HEK293 (cell line): Measurements from ENCODE around the gene OR12D1.

Experiments used
- CTCF ChIA-PET: fragments of 350-600 bp; formaldehyde crosslinking; extraction: SDS; loops from one replicate; lab custom pipeline; 2021; ENCODE audit warnings: antibody characterized with exemption; lab: Yijun Ruan, JAX
- POLR2A ChIA-PET: fragments of 300-600 bp; formaldehyde crosslinking; extraction: SDS; loops from one replicate; lab custom pipeline; 2020; ENCODE audit warnings: antibody characterized with exemption, inconsistent platforms; lab: Yijun Ruan, JAX
- H3K27ac ChIP-seq: fragments of 200-500 bp; sonication (Bioruptor generic); 2 replicates; pipeline ENCODE4 v1.5.1; 2014; ENCODE audit warnings: low read depth, low read length, control low read depth, inconsistent platforms; ENCODE audit errors: extremely low read depth
- H3K36me3 ChIP-seq, 2 experiments: fragments of 200-500 bp in 1 of 2; sonication (Bioruptor generic) in 1 of 2; 1 replicate in 1 of 2; 2 replicates in 1 of 2; pipeline ENCODE4 v1.5.1; 2014 to 2017; ENCODE audit warnings: inconsistent platforms in 2 of 2, low read length in 2 of 2; ENCODE audit not compliant: control insufficient read depth in 2 of 2, insufficient read depth in 1 of 2
- H3K4me1 ChIP-seq: fragments of 200-500 bp; sonication (Bioruptor generic); 2 replicates; pipeline ENCODE4 v1.5.1; 2014; ENCODE audit warnings: mild to moderate bottlenecking, low read length, inconsistent platforms; ENCODE audit not compliant: control insufficient read depth, insufficient read depth
- H3K4me3 ChIP-seq: 2 replicates; pipeline ENCODE4 v1.5.1; 2011; ENCODE audit warnings: low read depth, mild to moderate bottlenecking, control low read depth, low read length, moderate library complexity
- H3K9me3 ChIP-seq: fragments of 200-500 bp; sonication (Bioruptor generic); 2 replicates; pipeline ENCODE4 v1.5.1; 2014; ENCODE audit warnings: low read depth, low read length, inconsistent platforms; ENCODE audit not compliant: control insufficient read depth, insufficient read depth
- BCL11B ChIP-seq: fragments of 450-650 bp; formaldehyde crosslinking; IDR thresholded peaks from 2 replicates; pipeline ENCODE4 v1.5.1; 2016; ENCODE audit warnings: low read depth, missing biosample characterization, missing genetic modification characterization
- IKZF3 ChIP-seq: fragments of 450-650 bp; IDR thresholded peaks from 2 replicates; pipeline ENCODE4 v1.5.0; 2018; ENCODE audit warnings: missing biosample characterization, mild to moderate bottlenecking, missing genetic modification characterization, moderate library complexity
- KLF16 ChIP-seq: fragments of 450-650 bp; formaldehyde crosslinking; IDR thresholded peaks from 2 replicates; pipeline ENCODE4 v1.5.1; 2017; ENCODE audit warnings: missing biosample characterization, missing genetic modification characterization
- ZFP3 ChIP-seq: fragments of 450-650 bp; formaldehyde crosslinking; IDR thresholded peaks from 2 replicates; pipeline ENCODE4 v1.5.1; 2016; ENCODE audit warnings: low read depth, missing biosample characterization, missing genetic modification characterization
- ZFP69B ChIP-seq: fragments of 450-650 bp; formaldehyde crosslinking; IDR thresholded peaks from 2 replicates; pipeline ENCODE4 v1.5.1; 2016; ENCODE audit warnings: missing biosample characterization, missing genetic modification characterization
- ZNF146 ChIP-seq: fragments of 450-650 bp; formaldehyde crosslinking; IDR thresholded peaks from 2 replicates; pipeline ENCODE4 v1.5.1; 2016; ENCODE audit warnings: missing biosample characterization, missing genetic modification characterization
- ZNF174 ChIP-seq: fragments of 450-650 bp; formaldehyde crosslinking; IDR thresholded peaks from 2 replicates; pipeline ENCODE4 v1.5.0; 2017; ENCODE audit warnings: missing biosample characterization, mild to moderate bottlenecking, missing genetic modification characterization
- ZNF274 ChIP-seq, 2 experiments: fragments of 200-500 bp in 1 of 2; fragments of 450-650 bp in 1 of 2; sonication (Bioruptor generic) in 1 of 2; formaldehyde crosslinking in 1 of 2; IDR thresholded peaks; 2 replicates each; pipeline versions ENCODE4 v1.5.1 to v1.6.1; 2014 to 2016; ENCODE audit warnings: borderline replicate concordance in 1 of 2, inconsistent platforms in 1 of 2, low read length in 1 of 2, missing biosample characterization in 1 of 2, missing genetic modification characterization in 1 of 2
- ZNF501 ChIP-seq: fragments of 450-650 bp; formaldehyde crosslinking; IDR thresholded peaks from 2 replicates; pipeline ENCODE4 v1.5.1; 2016; ENCODE audit warnings: missing biosample characterization, missing genetic modification characterization
- ZNF776 ChIP-seq: fragments of 450-650 bp; formaldehyde crosslinking; IDR thresholded peaks from 2 replicates; pipeline ENCODE4 v1.5.0; 2017; ENCODE audit warnings: missing biosample characterization, missing genetic modification characterization, borderline replicate concordance
- TF ChIP-seq, protein P1 (sequence below): fragments of 450-650 bp; formaldehyde crosslinking; IDR thresholded peaks from 2 replicates; pipeline ENCODE4 v1.5.1; 2016; ENCODE audit warnings: missing biosample characterization, missing genetic modification characterization
- TF ChIP-seq, protein P2 (sequence below): fragments of 450-650 bp; formaldehyde crosslinking; IDR thresholded peaks from 2 replicates; pipeline ENCODE4 v1.5.1; 2016; ENCODE audit warnings: missing biosample characterization, missing genetic modification characterization, borderline replicate concordance
- TF ChIP-seq, protein P3 (sequence below): fragments of 450-650 bp; formaldehyde crosslinking; IDR thresholded peaks from 2 replicates; pipeline ENCODE4 v1.5.1; 2016; ENCODE audit warnings: missing biosample characterization, missing genetic modification characterization, low read depth
- TF ChIP-seq, protein P4 (sequence below): fragments of 450-650 bp; formaldehyde crosslinking; IDR thresholded peaks from 2 replicates; pipeline ENCODE4 v1.5.1; 2016; ENCODE audit warnings: missing biosample characterization, missing genetic modification characterization

Gene OR12D1

DNA sequence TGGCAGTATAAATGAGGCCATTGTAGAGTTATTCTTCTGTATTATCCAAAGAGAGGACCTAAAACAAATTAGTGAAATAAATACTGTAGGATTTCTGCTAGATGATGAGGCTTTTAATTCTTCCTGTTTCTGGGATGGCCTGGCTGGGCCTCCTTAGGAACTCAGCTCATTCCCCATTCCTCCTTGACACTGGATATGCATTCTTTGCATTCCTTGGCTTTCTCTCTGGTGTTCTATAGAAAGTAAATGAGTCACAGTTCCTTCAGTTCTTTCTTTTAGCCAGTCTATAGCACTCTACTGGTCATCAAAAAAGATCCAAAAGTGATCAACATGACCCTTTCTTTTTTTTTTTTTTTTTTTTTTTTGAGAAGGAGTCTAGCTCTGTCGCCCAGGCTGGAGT is 32.9 kb downstream of the OR12D1 start (continued):
- TF ChIP-seq, protein P1, sequence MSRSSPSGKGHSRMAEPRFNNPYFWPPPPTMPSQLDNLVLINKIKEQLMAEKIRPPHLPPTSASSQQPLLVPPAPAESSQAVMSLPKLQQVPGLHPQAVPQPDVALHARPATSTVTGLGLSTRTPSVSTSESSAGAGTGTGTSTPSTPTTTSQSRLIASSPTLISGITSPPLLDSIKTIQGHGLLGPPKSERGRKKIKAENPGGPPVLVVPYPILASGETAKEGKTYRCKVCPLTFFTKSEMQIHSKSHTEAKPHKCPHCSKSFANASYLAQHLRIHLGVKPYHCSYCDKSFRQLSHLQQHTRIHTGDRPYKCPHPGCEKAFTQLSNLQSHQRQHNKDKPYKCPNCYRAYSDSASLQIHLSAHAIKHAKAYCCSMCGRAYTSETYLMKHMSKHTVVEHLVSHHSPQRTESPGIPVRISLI (tag by site-specific recombination), result no peak
- TF ChIP-seq ZNF776 (tag by site-specific recombination), result no peak
- TF ChIP-seq, all 188 proteins: peak for 0

DNA sequence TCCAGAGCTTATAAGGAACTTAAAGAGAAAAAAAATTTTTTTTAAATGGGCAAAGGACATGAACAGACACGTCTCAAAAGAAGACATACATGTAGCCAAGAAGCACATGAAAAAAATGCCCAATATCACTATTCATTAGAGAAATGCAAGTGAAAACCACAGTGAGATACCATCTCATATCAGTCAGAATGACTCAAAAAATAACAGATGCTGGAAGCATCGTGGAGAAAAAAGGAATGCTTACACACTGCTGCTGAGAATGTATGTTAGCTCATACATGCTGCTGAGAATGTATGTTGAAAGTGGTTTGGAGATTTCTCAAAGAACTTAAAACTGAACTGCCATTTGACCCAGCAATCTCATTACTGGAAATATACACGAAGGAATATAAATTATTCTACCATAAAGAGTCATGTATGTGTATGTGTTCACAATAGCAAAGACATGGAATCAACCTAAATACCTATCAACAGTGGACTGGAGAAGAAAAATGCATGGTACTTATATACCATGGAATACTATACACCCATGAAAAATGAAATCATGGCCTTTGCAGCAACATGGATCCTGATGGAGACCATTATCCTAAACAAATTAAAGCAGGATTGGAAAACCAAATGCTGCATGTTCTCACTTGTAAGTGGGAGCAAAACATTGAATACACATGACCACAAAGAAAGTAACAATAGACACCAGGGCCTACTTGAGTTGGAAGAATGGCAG is 36.9 kb downstream of the OR12D1 start:
- POLR2A ChIA-PET, result no interaction called here

GRCh38 chr6:29456971-29457370 is 42.2 kb downstream of the OR12D1 start, which contains the start of the genes OR11A1 and OR2H1:
OR11A1 (minus strand) TSS chr6:29457071; CDS start chr6:29427641, 29,430 bp downstream.
OR2H1 (plus strand) TSS chr6:29457155; CDS start chr6:29461770, 4,615 bp downstream.
- H3K36me3 ChIP-seq, result no peaks in the 10 kb centered on the region
- TF ChIP-seq, protein P2, sequence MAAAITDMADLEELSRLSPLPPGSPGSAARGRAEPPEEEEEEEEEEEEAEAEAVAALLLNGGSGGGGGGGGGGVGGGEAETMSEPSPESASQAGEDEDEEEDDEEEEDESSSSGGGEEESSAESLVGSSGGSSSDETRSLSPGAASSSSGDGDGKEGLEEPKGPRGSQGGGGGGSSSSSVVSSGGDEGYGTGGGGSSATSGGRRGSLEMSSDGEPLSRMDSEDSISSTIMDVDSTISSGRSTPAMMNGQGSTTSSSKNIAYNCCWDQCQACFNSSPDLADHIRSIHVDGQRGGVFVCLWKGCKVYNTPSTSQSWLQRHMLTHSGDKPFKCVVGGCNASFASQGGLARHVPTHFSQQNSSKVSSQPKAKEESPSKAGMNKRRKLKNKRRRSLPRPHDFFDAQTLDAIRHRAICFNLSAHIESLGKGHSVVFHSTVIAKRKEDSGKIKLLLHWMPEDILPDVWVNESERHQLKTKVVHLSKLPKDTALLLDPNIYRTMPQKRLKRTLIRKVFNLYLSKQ, result no peak
- no peak for TF ChIP-seq IKZF3 (tag by site-specific recombination)
- TF ChIP-seq ZNF174, result no peak
- no peak for TF ChIP-seq BCL11B (tag by site-specific recombination)
- TF ChIP-seq ZFP3 (tag by site-specific recombination), result no peak
- no peak for TF ChIP-seq ZNF274 (IDR thresholded peaks at IDR 0.05; ENCODE audit: low read length)
- TF ChIP-seq ZNF274 (tag by site-specific recombination; IDR thresholded peaks at IDR 0.05; ENCODE audit: borderline replicate concordance), result no peak
- TF ChIP-seq, protein P3, sequence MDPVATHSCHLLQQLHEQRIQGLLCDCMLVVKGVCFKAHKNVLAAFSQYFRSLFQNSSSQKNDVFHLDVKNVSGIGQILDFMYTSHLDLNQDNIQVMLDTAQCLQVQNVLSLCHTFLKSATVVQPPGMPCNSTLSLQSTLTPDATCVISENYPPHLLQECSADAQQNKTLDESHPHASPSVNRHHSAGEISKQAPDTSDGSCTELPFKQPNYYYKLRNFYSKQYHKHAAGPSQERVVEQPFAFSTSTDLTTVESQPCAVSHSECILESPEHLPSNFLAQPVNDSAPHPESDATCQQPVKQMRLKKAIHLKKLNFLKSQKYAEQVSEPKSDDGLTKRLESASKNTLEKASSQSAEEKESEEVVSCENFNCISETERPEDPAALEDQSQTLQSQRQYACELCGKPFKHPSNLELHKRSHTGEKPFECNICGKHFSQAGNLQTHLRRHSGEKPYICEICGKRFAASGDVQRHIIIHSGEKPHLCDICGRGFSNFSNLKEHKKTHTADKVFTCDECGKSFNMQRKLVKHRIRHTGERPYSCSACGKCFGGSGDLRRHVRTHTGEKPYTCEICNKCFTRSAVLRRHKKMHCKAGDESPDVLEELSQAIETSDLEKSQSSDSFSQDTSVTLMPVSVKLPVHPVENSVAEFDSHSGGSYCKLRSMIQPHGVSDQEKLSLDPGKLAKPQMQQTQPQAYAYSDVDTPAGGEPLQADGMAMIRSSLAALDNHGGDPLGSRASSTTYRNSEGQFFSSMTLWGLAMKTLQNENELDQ (tag by site-specific recombination), result no peak
- no peak for TF ChIP-seq ZFP69B (tag by site-specific recombination)
- POLR2A ChIA-PET, result no interaction called here

More for the DNA sequence above, 36.9 kb downstream of the OR12D1 start:
- Histone ChIP-seq H3K4me3 (no peak overlapping the region), H3K27ac (no peak overlapping the region), H3K4me1 (no peaks in the 10 kb centered on the region), H3K9me3 (no peaks in the 10 kb centered on the region), H3K36me3 (no peaks in the 10 kb centered on the region)
- CTCF ChIA-PET, result interaction anchor here (0.7 to 1.9 kb wide), 2 partner anchors 90 to 138 kb away, joined by 3 to 5 read pairs; no protein-coding TSS in a partner anchor
- no peak for TF ChIP-seq KLF16
- TF ChIP-seq, protein P4, sequence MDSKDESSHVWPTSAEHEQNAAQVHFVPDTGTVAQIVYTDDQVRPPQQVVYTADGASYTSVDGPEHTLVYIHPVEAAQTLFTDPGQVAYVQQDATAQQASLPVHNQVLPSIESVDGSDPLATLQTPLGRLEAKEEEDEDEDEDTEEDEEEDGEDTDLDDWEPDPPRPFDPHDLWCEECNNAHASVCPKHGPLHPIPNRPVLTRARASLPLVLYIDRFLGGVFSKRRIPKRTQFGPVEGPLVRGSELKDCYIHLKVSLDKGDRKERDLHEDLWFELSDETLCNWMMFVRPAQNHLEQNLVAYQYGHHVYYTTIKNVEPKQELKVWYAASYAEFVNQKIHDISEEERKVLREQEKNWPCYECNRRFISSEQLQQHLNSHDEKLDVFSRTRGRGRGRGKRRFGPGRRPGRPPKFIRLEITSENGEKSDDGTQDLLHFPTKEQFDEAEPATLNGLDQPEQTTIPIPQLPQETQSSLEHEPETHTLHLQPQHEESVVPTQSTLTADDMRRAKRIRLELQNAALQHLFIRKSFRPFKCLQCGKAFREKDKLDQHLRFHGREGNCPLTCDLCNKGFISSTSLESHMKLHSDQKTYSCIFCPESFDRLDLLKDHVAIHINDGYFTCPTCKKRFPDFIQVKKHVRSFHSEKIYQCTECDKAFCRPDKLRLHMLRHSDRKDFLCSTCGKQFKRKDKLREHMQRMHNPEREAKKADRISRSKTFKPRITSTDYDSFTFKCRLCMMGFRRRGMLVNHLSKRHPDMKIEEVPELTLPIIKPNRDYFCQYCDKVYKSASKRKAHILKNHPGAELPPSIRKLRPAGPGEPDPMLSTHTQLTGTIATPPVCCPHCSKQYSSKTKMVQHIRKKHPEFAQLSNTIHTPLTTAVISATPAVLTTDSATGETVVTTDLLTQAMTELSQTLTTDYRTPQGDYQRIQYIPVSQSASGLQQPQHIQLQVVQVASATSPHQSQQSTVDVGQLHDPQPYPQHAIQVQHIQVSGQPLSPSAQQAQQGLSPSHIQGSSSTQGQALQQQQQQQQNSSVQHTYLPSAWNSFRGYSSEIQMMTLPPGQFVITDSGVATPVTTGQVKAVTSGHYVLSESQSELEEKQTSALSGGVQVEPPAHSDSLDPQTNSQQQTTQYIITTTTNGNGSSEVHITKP, result no peak
- TF ChIP-seq ZNF501 (tag by site-specific recombination), result no peak
- peak; percentile 91 for TF ChIP-seq ZNF146 (tag by site-specific recombination)

More at GRCh38 chr6:29456971-29457370, 42.2 kb downstream of the OR12D1 start, which contains the start of the genes OR11A1 and OR2H1:
- CTCF ChIA-PET, result interaction anchor here (0.9 kb wide), 1 partner anchor 132 kb away, joined by 3 read pairs; no protein-coding TSS in a partner anchor
- Histone ChIP-seq H3K4me3 (no peak within 1 kb of the TSS), H3K9me3 (no peaks in the 10 kb centered on the region), H3K27ac (no peak within 1 kb of the TSS), H3K4me1 (no peaks in the 10 kb centered on the region)
